WTC11 (cell line): ENCODE results near the gene ING5.

Source experiments
- CREM ChIP-seq: sonication (generic); formaldehyde crosslinking; IDR thresholded peaks from 2 replicates; pipeline ENCODE4 v1.8.1; 2022; ENCODE audit warnings: mild to moderate bottlenecking, missing genetic modification reagents, moderate library complexity
- E2F1 ChIP-seq: sonication (generic); formaldehyde crosslinking; IDR thresholded peaks from 2 replicates; pipeline ENCODE4 v1.8.0; 2022; ENCODE audit warnings: mild to moderate bottlenecking, missing genetic modification reagents
- FOXP4 ChIP-seq: sonication (generic); formaldehyde crosslinking; IDR thresholded peaks from 2 replicates; pipeline ENCODE4 v1.8.0; 2022; ENCODE audit warnings: mild to moderate bottlenecking, missing genetic modification reagents
- MAX ChIP-seq: sonication (generic); formaldehyde crosslinking; IDR thresholded peaks from 2 replicates; pipeline ENCODE4 v1.8.0; 2022; ENCODE audit warnings: mild to moderate bottlenecking, missing genetic modification reagents
- MXD4 ChIP-seq: fragments of 250-450 bp; sonication (Bioruptor Pico); IDR thresholded peaks from 2 replicates; pipeline ENCODE4 v1.8.0; 2021; ENCODE audit warnings: mild to moderate bottlenecking, moderate library complexity, borderline replicate concordance
- SP1 ChIP-seq: sonication (generic); formaldehyde crosslinking; conservative IDR thresholded peaks from 2 replicates; pipeline ENCODE4 v1.8.1; 2022; ENCODE audit warnings: missing genetic modification reagents
- ZBTB21 ChIP-seq: sonication (generic); formaldehyde crosslinking; IDR thresholded peaks from 2 replicates; pipeline ENCODE4 v1.8.1; 2023; ENCODE audit warnings: mild to moderate bottlenecking, missing genetic modification reagents, borderline replicate concordance
- ZNF138 ChIP-seq: sonication (generic); formaldehyde crosslinking; conservative IDR thresholded peaks from 2 replicates; pipeline ENCODE4 v1.8.1; 2022; ENCODE audit warnings: mild to moderate bottlenecking, moderate library complexity, missing genetic modification reagents
- ZNF317 ChIP-seq: sonication (generic); formaldehyde crosslinking; IDR thresholded peaks from 2 replicates; pipeline ENCODE4 v1.8.1; 2023; ENCODE audit warnings: low read depth, mild to moderate bottlenecking, moderate library complexity, missing genetic modification reagents, borderline replicate concordance
- TF ChIP-seq, protein P1 (sequence below): fragments of 200-600 bp; IDR thresholded peaks from 2 replicates; pipeline ENCODE4 v1.8.0; 2022; ENCODE audit warnings: antibody characterized with exemption

DNA sequence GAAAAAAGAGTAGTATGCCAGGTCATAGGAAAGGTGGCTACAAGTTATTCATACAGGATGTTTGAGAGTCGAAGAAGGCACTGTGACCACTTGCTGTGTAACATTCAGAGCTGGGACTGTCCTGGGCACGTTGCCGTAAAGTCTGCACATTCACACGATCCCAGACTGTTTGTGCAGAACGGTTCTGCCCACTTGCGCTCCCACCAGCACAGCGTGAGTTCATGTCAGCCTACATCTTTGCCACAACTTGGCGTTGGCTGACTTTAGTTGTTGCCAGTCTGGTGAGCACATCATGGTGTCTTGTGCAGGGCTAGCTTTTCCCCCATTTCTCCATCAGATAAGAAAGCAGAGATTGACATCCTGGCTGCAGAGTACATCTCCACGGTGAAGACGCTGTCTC, 7.0 kb downstream of the ING5 start:
- TF ChIP-seq SP1 (CRISPR knock-in tag) (no peak), ZBTB21 (CRISPR knock-in tag) (no peak), MXD4 (CRISPR knock-in tag) (no peak), MAX (no peak), CREM (no peak), E2F1 (CRISPR knock-in tag) (no peak), ZNF317 (no peak), FOXP4 (CRISPR knock-in tag) (no peak), ZNF138 (CRISPR knock-in tag) (no peak)
- TF ChIP-seq, protein P1, sequence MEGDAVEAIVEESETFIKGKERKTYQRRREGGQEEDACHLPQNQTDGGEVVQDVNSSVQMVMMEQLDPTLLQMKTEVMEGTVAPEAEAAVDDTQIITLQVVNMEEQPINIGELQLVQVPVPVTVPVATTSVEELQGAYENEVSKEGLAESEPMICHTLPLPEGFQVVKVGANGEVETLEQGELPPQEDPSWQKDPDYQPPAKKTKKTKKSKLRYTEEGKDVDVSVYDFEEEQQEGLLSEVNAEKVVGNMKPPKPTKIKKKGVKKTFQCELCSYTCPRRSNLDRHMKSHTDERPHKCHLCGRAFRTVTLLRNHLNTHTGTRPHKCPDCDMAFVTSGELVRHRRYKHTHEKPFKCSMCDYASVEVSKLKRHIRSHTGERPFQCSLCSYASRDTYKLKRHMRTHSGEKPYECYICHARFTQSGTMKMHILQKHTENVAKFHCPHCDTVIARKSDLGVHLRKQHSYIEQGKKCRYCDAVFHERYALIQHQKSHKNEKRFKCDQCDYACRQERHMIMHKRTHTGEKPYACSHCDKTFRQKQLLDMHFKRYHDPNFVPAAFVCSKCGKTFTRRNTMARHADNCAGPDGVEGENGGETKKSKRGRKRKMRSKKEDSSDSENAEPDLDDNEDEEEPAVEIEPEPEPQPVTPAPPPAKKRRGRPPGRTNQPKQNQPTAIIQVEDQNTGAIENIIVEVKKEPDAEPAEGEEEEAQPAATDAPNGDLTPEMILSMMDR = no peak
